ENCODE measurements around the gene KDM2A. TPM values are rescaled to one million over a fixed set of nuclear protein-coding genes. Genes with fewer than 3 reads are reported as not detected.

KDM2A gene
- total and polyA plus RNA-seq, 2 donors (not counting 1 experiment from before 2014, with no cell fraction given): 132 to 229 TPM

DNA sequence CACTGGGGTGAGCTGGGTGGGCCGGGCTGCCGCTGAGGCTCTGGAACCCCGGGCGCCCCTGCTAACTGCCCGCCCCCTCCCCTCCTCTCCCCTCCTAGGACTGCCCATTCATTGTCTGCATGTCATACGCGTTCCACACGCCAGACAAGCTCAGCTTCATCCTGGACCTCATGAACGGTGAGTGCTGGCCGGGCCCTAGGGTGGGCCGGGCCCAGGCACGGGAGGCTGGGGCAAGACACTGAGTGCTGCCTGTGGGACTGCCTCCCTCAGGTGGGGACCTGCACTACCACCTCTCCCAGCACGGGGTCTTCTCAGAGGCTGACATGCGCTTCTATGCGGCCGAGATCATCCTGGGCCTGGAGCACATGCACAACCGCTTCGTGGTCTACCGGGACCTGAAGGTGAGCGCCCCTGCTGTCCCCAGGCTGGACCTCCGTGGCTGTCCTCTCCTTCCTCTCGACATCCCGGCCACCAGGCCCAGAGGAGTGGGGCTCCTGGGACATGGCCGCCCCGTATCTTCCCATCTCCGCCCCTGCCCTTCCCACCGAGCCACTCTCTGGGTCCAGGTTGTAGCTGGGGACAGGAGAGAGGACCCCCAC is 162.6 kb downstream of the KDM2A start:
- CTCF ChIA-PET: interaction anchor here (0.6 kb wide), 1 partner anchor 15 kb away, joined by 3 read pairs; the partner anchor contains the start of gene GRK2

More for the DNA sequence above, 162.6 kb downstream of the KDM2A start:
- intact Hi-C loops (cut with micrococcal nuclease): no loop called here
- no peaks in the 10 kb centered on the region for H3K9me3 Mint-ChIP-seq (ENCODE audit: insufficient read depth)
- 95% methylated on average over 26 of the region's 27 CpGs for WGBS (ENCODE audit: insufficient coverage)
- Histone ChIP-seq H3K4me3 (ENCODE audit: control extremely low read depth in 1 of 5, extremely low read depth in 1 of 5, insufficient read depth in 1 of 5, low read depth in 2 of 5, low read length in 4 of 5) (no peak overlapping the region), H3K4me1 (ENCODE audit: control insufficient read depth in 2 of 2, insufficient read depth in 2 of 2, low read length in 2 of 2) (peaks cover 51 to 59% of the 10 kb centered on the region in 2 donors), H4K20me1 (ENCODE audit: control insufficient read depth, insufficient read depth, low read length, poor library complexity, severe bottlenecking) (peaks cover 59% of the 10 kb centered on the region), H2AFZ (ENCODE audit: insufficient read depth, low read depth, low read length, poor library complexity, severe bottlenecking) (no peak overlapping the region), H3K9me3 (ENCODE audit: control extremely low read depth in 1 of 3, control insufficient read depth in 2 of 3, insufficient read depth in 1 of 3, low read length in 2 of 3) (no peaks in the 10 kb centered on the region), H3K79me2 (ENCODE audit: control insufficient read depth, insufficient read depth, low read length) (peaks cover 89% of the 10 kb centered on the region), H3K36me3 (replicated peaks in 1 of 2; ENCODE audit: control extremely low read depth in 1 of 2, control insufficient read depth in 1 of 2, extremely low read depth in 1 of 2, insufficient read depth in 2 of 2, low read length in 1 of 2) (peaks cover 0 to 89% of the 10 kb centered on the region in 2 experiments), H3K4me2 (replicated peaks; ENCODE audit: low read depth, low read length, poor library complexity, severe bottlenecking) (no peak overlapping the region), H3K27ac (ENCODE audit: low read length in 2 of 2) (peak overlapping the region in 1 of 2 donors; percentile 82), H3K9ac (ENCODE audit: low read length) (no peak overlapping the region), H3K27me3 (replicated peaks in 1 of 4; ENCODE audit: control extremely low read depth in 1 of 4, control insufficient read depth in 3 of 4, insufficient read depth in 4 of 4, low read length in 3 of 4) (no peaks in the 10 kb centered on the region)
- peak overlapping the region; percentile 68 for H3K27ac Mint-ChIP-seq
- no peak overlapping the region for H3K4me3 Mint-ChIP-seq
- H3K4me1 Mint-ChIP-seq: peaks cover 46% of the 10 kb centered on the region
- ATAC-seq (ENCODE audit: low read depth) (no peak), DNase-seq (no peak)
- POLR2A ChIA-PET: interaction anchor here (0.6 to 6.8 kb wide), 2 partner anchors 12 to 112 kb away, joined by 4 to 43 read pairs; no protein-coding TSS in a partner anchor
- H3K27me3 Mint-ChIP-seq: no peaks in the 10 kb centered on the region
- TF ChIP-seq EZH2 (IDR thresholded peaks at IDR 0.05; ENCODE audit: borderline replicate concordance, insufficient read depth, low read depth, low read length, poor library complexity, severe bottlenecking) (no peak), CTCF (IDR thresholded peaks at IDR 0.05) (no peak)

Measured in B cell (primary cell).